Gastrocnemius medialis (tissue), 4 donors: Measurements from ENCODE around the gene INTS15.

Experiments
- CTCF ChIP-seq, 5 experiments: fragments of 450-650 bp in 3 of 5; fragments of 200-600 bp in 2 of 5; sonication (generic) in 2 of 5; IDR thresholded peaks in 4 of 5; conservative IDR thresholded peaks in 1 of 5; 1 replicate in 4 of 5; 2 replicates in 1 of 5; pipeline ENCODE4 v1.5.1; 2016 to 2019; ENCODE audit warnings: antibody characterized with exemption in 5 of 5, mild to moderate bottlenecking in 3 of 5, moderate library complexity in 3 of 5
- POLR2A ChIP-seq, 2 donors: fragments of 450-650 bp; IDR thresholded peaks; one replicate each; pipeline ENCODE4 v1.6.1; 2017; ENCODE audit warnings: antibody characterized with exemption in 2 of 2, mild to moderate bottlenecking in 2 of 2, moderate library complexity in 2 of 2

- no peak for TF ChIP-seq CTCF (IDR thresholded peaks at IDR 0.05 in 4 of 5, conservative IDR thresholded peaks at IDR 0.05 in 1 of 5)
- no peak for TF ChIP-seq POLR2A (IDR thresholded peaks at IDR 0.05)
These were observed 41.8 kb downstream of the INTS15 start for GRCh38 chr7:6631605-6632004.
